HuH-7.5 (cell line): Measurements from ENCODE around the gene CPED1.
"Not testable (repeated sequence)": the region's sequence is repeated elsewhere in the genome, so short reads cannot be mapped to it uniquely, and the experiment has no call there.

ENCODE experiments used
- DNase-seq: peaks from one replicate; pipeline ENCODE4 v3.0.0; 2011; ENCODE audit warnings: low spot score

CPED1 gene

GRCh38 chr7:121288894-121289293 is 300.4 kb downstream of the CPED1 start:
- no peak for DNase-seq

DNA sequence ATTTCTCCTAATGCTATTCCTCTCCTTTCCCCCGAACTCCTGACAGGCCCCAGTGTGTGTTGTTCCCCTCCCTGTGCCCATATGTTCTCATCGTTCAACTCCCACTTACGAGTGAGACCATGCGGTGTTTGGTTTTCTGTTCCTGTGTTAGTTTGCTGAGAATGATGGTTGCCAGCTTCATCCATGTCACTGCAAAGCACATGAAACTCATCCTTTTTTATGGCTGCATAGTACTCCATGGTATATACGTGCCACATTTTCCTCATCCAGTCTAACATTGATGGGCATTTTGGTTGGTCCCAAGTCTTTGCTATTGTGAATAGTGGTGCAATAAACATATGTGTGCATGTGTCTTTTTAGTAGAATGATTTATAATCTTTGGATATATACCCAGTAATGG is 301.4 kb downstream of the CPED1 start:
- DNase-seq: not testable (repeated sequence)

DNA sequence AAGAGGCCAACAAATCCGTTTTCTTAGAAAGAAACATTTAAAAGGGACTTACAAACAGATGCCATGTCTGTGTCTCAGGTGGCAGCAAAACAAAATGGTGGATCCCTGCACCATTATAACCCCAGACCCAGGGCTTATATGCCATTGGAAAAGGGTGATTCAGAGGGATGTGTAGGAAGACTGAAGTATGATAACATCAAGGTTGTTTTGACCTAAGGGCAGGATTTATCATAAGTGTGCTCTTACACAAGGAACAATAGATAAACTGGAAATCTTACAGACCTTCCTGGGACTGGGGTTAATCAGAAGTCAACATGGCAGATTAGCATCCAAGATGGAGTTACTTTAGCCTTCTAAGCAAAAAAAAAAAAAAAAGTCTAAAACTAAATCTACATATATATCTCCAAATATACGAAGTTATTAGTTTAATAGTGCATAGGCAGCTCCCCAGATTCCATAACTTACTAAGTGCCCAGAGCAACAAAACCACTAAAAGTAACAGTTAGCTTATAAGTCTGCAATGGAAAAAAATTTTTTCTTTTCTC is 306.0 kb downstream of the CPED1 start:
- no peak for DNase-seq

- DNase-seq: no peak
Observed at GRCh38 chr7:121297843-121298242, 309.3 kb downstream of the CPED1 start.

- DNase-seq: no peak
Observed at GRCh38 chr7:121298831-121299239, 310.3 kb downstream of the CPED1 start.

GRCh38 chr7:121300685-121301420 is 312.3 kb downstream of the CPED1 start:
- no peak for DNase-seq

GRCh38 chr7:121301446-121302213 is 313.1 kb downstream of the CPED1 start:
- DNase-seq: no peak

DNA sequence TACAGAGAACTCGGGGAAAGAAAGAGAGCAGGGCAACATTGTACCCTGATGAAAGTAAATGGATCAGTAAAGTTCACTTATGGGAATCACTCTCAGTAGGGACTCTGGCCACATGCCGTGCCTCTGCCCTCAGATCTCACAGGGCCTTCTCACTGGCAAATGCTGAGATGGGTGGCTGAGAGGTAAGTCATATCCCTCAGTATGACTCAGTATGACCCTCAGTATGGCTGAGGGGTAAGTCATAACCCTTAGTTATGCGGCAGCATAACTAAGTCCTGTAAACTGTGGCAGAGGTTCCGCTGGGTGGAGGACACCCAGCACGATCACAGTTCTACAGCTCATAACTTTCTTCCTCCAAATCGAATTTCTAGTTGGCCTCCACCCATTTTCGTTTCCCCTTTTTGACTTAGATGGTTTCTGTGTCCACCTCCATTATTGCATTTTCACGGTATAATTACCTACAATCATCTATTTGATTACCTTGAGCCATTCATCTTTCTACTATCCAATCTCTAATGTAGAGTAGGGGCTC is 313.8 kb downstream of the CPED1 start:
- no peak for DNase-seq

- DNase-seq: no peak
Observed at GRCh38 chr7:121303422-121304101, 315.1 kb downstream of the CPED1 start.

DNA sequence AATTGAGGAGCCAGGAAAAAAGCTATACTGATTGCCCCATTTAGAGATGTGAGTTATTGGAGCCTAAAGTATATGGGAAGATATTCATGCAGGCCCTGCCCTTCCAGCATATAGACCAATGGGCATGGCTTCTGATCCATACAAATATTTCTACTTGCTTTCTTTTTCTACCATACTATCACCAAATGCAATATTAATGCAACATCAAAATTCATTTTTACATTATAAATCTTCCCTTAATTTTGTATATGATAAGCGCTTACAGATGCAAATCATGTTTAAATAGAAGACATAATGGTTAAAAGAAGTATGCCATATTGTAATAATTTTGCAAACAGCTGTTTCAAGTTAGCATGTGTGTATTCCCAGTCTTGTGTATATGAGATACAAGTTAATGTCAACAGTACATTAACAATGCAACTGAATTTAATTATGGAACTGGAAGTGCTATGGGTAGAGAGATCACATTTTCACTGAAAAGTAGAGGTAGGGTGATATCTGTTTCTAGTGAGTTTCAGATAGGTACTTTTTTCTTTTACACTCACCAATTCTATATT is 315.7 kb downstream of the CPED1 start:
- DNase-seq: no peak

DNA sequence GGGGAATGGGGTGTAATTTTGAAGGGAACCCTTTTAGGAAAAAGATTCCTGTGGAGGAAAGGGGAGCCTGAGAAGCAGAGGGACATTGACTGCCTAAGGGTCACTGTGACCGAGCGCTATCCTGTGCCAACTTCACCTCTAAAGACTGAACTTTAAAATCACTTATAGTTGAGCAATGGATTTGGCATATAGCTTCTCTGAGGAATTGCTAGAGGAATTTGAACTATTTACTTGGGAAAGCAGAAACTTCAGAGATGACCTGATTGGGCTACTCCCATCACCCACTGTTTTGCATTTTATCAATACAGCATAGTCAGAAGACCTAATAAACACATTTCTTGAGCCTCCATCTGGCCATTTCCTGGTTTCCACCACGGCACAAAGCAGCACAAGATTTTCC is 316.6 kb downstream of the CPED1 start:
- DNase-seq: no peak

- DNase-seq: no peak
Observed at GRCh38 chr7:121306565-121306964, 318.1 kb downstream of the CPED1 start.

- no peak for DNase-seq
Observed at GRCh38 chr7:121307021-121307574, 318.6 kb downstream of the CPED1 start.

DNA sequence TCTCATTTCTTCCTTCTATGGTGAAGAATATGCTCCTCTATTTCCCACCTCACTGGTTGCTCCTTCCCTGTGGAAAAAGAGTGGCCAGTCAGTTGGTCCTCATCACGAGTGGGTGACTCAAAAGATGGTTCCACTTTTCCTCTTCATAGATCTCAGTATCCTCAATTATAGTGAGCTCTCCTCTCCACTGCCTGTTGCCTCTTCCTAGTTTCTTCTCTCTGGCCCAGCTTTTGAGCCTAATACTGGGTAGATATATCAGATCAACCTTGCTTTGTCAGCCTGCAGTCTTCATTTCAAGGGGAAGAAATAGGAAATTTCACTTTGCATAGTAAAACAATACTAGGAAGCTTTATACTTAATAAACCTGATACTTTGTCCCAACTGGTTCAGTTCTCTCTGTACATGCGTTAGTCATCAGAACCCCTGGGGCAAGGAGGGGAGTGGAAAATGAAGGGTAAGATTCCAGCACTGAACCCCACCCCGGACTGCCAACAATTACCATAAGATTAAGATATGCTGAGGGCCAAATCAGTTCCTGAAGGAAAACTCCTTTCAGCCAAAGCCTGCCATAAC is 324.8 kb downstream of the CPED1 start:
- no peak for DNase-seq

GRCh38 chr7:121313793-121314676 is 325.5 kb downstream of the CPED1 start:
- DNase-seq: no peak

GRCh38 chr7:121315170-121315569 is 326.7 kb downstream of the CPED1 start:
- DNase-seq: not testable (repeated sequence)

- no peak for DNase-seq
Observed at GRCh38 chr7:121322460-121322859, 333.9 kb downstream of the CPED1 start.

DNA sequence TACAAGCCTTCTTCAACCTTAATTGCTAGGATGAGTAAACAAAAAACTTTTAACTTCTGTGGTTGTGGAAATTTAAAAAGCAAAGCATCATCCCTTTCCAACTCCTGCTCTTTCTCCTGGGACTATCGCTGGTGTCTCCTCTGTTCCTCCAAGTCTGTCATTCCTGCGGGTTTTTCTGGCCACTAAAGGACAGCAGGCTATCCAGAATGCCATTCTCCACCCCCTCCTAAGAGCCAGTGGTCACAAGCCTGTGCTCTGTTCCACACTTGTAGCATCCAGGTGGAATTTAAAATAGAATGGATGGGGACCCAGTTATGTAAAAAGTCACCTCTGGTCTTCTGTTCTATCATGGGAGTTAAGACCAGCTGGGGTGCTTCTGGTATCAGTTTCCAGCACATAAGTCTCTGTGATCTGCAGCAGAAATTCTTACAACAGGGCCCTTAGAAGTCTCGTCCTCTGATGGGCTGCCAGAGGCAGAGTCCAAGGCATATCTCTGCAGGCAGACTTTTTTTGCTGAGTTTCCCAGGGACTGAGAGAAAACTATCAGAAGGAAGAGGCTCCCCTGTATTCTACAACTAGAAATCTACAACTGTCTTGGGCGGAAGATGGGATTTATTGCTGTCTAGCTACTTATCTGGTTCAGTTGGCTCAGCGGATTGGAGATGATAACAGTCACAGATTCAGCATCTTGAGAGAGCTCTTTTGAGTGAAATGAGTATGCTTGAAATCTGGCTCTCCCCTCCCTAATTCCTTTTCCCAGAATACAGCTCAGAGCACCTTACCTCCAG is 335.2 kb downstream of the CPED1 start:
- no peak for DNase-seq

DNA sequence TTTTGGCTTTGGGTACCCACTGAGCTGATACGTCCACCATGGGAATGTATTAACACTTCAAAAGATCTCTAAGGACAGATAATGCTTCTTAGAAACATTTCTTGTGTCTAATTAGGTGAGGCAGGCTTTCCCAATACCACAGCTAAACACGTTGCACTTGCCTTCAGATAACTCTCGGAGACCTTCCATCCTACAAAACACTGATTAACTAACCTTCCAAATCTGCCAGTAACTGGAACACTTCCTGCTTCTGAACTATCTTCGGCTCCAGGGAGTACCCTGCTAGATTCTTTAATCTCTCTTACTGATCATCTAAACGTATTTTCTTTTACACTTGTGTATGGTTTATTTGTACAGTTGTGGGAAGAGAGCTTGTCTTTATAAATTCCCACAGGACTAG is 339.2 kb downstream of the CPED1 start:
- DNase-seq: no peak
